Esophagus squamous epithelium (tissue), 5 donors: ENCODE measurements around the gene LARGE1. TPM values are rescaled to one million over a fixed set of nuclear protein-coding genes. Genes with fewer than 3 reads are reported as not detected.

Experiments used
- DNase-seq: peaks from one replicate; lab custom pipeline; 2025; lab: John Stamatoyannopoulos, UW
- H3K27ac ChIP-seq, 4 donors: fragments of 200-600 bp; sonication (generic); one replicate each; pipeline ENCODE4 v1.5.1; 2016 to 2019; ENCODE audit warnings: mild to moderate bottlenecking in 1 of 4
- H3K27me3 ChIP-seq, 4 donors: fragments of 200-600 bp; sonication (generic); 1 replicate in 3 of 4; 2 replicates in 1 of 4; pipeline versions ENCODE4 v1.5.1 to v1.6.0; 2017 to 2021; ENCODE audit warnings: antibody characterized with exemption in 1 of 4
- H3K36me3 ChIP-seq, 3 donors: fragments of 200-600 bp; sonication (generic); one replicate each; pipeline ENCODE4 v1.5.1; 2016 to 2019
- H3K4me1 ChIP-seq, 3 donors: fragments of 200-600 bp; sonication (generic); one replicate each; pipeline ENCODE4 v1.5.1; 2017 to 2019
- H3K4me3 ChIP-seq, 4 donors: fragments of 200-600 bp; sonication (generic); 1 replicate in 3 of 4; 2 replicates in 1 of 4; pipeline ENCODE4 v1.5.1; 2016 to 2019; ENCODE audit warnings: mild to moderate bottlenecking in 2 of 4, moderate library complexity in 1 of 4
- H3K9me3 ChIP-seq, 3 donors: fragments of 200-600 bp; sonication (generic); one replicate each; pipeline ENCODE4 v1.5.1; 2016 to 2019
- CTCF ChIP-seq, 6 experiments: fragments of 450-650 bp in 4 of 6; fragments of 200-600 bp in 2 of 6; sonication (generic) in 2 of 6; IDR thresholded peaks; one replicate each; pipeline ENCODE4 v1.5.1; 2016 to 2019; ENCODE audit warnings: antibody characterized with exemption in 6 of 6, mild to moderate bottlenecking in 4 of 6, moderate library complexity in 4 of 6
- POLR2A ChIP-seq, 4 donors: fragments of 450-650 bp; IDR thresholded peaks; one replicate each; pipeline ENCODE4 v1.6.1; 2017; ENCODE audit warnings: antibody characterized with exemption in 4 of 4, mild to moderate bottlenecking in 4 of 4, moderate library complexity in 3 of 4
- WGBS, 2 donors: methylation state at CpG; one replicate each; pipeline ENCODE4 v1.1.5; 2018; 5-methylcytosine and 5-hydroxymethylcytosine counted together
- intact Hi-C: fragments of 100-400 bp; cut with DNase I; formaldehyde crosslinking; loops from one replicate; pipeline ENCODE4 v1.15.0; 2022
- total RNA-seq, 4 donors: library from RNA; depleted of rRNA; stranded (reverse); fragments of >200 nt; gene quantifications; one replicate each; pipeline ENCODE4 v1.1.0, GENCODE V29; 2016
- donor health status: DM: yes; HTN: yes; CAD: no.

Gene LARGE1
- total RNA-seq, 4 donors from 2014 or later, result 5.2 to 15.1 (median 6.6) TPM

- no peak for DNase-seq
- Histone ChIP-seq H3K27ac (no peak overlapping the region), H3K9me3 (no peaks in the 10 kb centered on the region), H3K27me3 (peaks cover 0 to 44% (median 0%) of the 10 kb centered on the region in 4 donors), H3K4me3 (no peak overlapping the region), H3K4me1 (no peaks in the 10 kb centered on the region), H3K36me3 (no peaks in the 10 kb centered on the region)
- WGBS, 2 donors, result 26 to 41% methylated on average over 8 to 9 of the region's 9 CpGs
- TF ChIP-seq POLR2A (IDR thresholded peaks at IDR 0.05) (no peak), CTCF (IDR thresholded peaks at IDR 0.05) (no peak)
- intact Hi-C loops, result no loop called here
Measured at GRCh38 chr22:33260498-33260897, 659.8 kb downstream of the LARGE1 start.

GRCh38 chr22:33255791-33256190 lies 664.5 kb downstream of the LARGE1 start:
- WGBS, 2 donors, result 10 to 21% methylated on average over 4 of the region's 4 CpGs
- H3K27me3 ChIP-seq, result peaks cover 0 to 37% (median 0%) of the 10 kb centered on the region in 4 donors
- no peak overlapping the region for H3K4me3 ChIP-seq
- H3K9me3 ChIP-seq, result no peaks in the 10 kb centered on the region
- TF ChIP-seq CTCF (IDR thresholded peaks at IDR 0.05) (no peak), POLR2A (IDR thresholded peaks at IDR 0.05) (no peak)
- H3K4me1 ChIP-seq, result no peaks in the 10 kb centered on the region
- no peak for DNase-seq
- no peaks in the 10 kb centered on the region for H3K36me3 ChIP-seq
- no peak overlapping the region for H3K27ac ChIP-seq
- intact Hi-C loops, result no loop called here

GRCh38 chr22:33248948-33249347 lies 671.3 kb downstream of the LARGE1 start:
- intact Hi-C loops, result no loop called here
- 45 to 46% methylated on average over 2 of the region's 2 CpGs for WGBS, 2 donors
- Histone ChIP-seq H3K9me3 (peaks cover 0 to 16% (median 12%) of the 10 kb centered on the region in 3 donors), H3K27me3 (no peaks in the 10 kb centered on the region), H3K36me3 (no peaks in the 10 kb centered on the region), H3K4me1 (no peaks in the 10 kb centered on the region), H3K27ac (no peak overlapping the region), H3K4me3 (no peak overlapping the region)
- no peak for TF ChIP-seq POLR2A (IDR thresholded peaks at IDR 0.05)
- TF ChIP-seq CTCF (IDR thresholded peaks at IDR 0.05), result no peak
- DNase-seq, result no peak

- no peak for DNase-seq
- intact Hi-C loops, result no loop called here
Measured at GRCh38 chr22:33247758-33248157, 672.5 kb downstream of the LARGE1 start.

GRCh38 chr22:33242078-33242477 lies 678.2 kb downstream of the LARGE1 start:
- DNase-seq, result no peak
- intact Hi-C loops, result no loop called here
- no peak for TF ChIP-seq CTCF (IDR thresholded peaks at IDR 0.05)
- no peak for TF ChIP-seq POLR2A (IDR thresholded peaks at IDR 0.05)
- Histone ChIP-seq H3K4me1 (no peaks in the 10 kb centered on the region), H3K9me3 (peaks cover 0 to 16% (median 12%) of the 10 kb centered on the region in 3 donors), H3K36me3 (no peaks in the 10 kb centered on the region), H3K27me3 (peaks cover 0 to 3% (median 0%) of the 10 kb centered on the region in 4 donors), H3K27ac (no peak overlapping the region), H3K4me3 (no peak overlapping the region)

More at GRCh38 chr22:33247758-33248157, 672.5 kb downstream of the LARGE1 start:
- peaks cover 0 to 16% (median 12%) of the 10 kb centered on the region in 3 donors for H3K9me3 ChIP-seq
- WGBS, 2 donors, result 76 to 85% methylated on average over 2 of the region's 2 CpGs
- TF ChIP-seq CTCF (IDR thresholded peaks at IDR 0.05) (no peak), POLR2A (IDR thresholded peaks at IDR 0.05) (no peak)
- no peak overlapping the region for H3K4me3 ChIP-seq
- H3K36me3 ChIP-seq, result no peaks in the 10 kb centered on the region
- H3K27me3 ChIP-seq, result no peaks in the 10 kb centered on the region
- no peaks in the 10 kb centered on the region for H3K4me1 ChIP-seq
- H3K27ac ChIP-seq, result no peak overlapping the region
